ENCODE measurements around the gene CAMKK2. TPM values are rescaled to one million over a fixed set of nuclear protein-coding genes. Genes with fewer than 3 reads are reported as not detected.

The CAMKK2 gene
- total RNA-seq, 1 donor from 2014 or later: 39.3 TPM

GRCh38 chr12:121290410-121290809 lies 6.1 kb downstream of the CAMKK2 start:
- Histone ChIP-seq H3K27ac (no peak overlapping the region), H3K4me3 (no peak overlapping the region), H3K4me1 (peaks cover 32% of the 10 kb centered on the region), H3K9me3 (no peaks in the 10 kb centered on the region), H3K36me3 (no peaks in the 10 kb centered on the region), H3K27me3 (no peaks in the 10 kb centered on the region)
- ATAC-seq (no peak), DNase-seq (no peak)
- intact Hi-C loops (cut with DNase I): no loop called here
- no peak for TF ChIP-seq CTCF (IDR thresholded peaks at IDR 0.05)

DNA sequence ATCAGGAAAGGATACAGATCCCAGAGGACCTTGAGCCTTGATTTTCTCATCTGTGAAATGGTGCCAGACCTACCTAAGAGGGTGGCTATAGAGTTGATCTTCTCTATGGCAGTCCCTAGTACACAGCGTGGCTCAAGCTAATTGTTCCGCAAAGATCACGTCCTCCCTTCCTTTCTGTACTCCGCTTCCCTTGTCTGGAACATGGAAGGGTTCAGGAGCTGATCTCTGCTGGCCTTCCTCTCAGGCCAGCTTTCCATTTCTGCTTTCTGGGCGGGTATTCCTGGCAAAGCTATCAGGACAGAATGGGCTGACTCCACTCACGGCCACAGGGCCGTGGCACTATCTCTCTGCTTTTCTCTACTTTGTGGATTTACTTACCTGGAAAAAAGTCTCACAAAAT lies 6.5 kb downstream of the CAMKK2 start:
- no peak for ATAC-seq
- peaks cover 27% of the 10 kb centered on the region for H3K4me1 ChIP-seq
- no peak for TF ChIP-seq CTCF (IDR thresholded peaks at IDR 0.05)
- no peaks in the 10 kb centered on the region for H3K36me3 ChIP-seq
- no peaks in the 10 kb centered on the region for H3K9me3 ChIP-seq
- H3K4me3 ChIP-seq: no peak overlapping the region
- H3K27me3 ChIP-seq: no peaks in the 10 kb centered on the region
- peak overlapping the region; percentile 48 for H3K27ac ChIP-seq
- intact Hi-C loops (cut with DNase I): no loop called here
- DNase-seq: no peak

GRCh38 chr12:121288986-121289385 lies 7.5 kb downstream of the CAMKK2 start:
- H3K9me3 ChIP-seq: no peaks in the 10 kb centered on the region
- no peaks in the 10 kb centered on the region for H3K36me3 ChIP-seq
- intact Hi-C loops (cut with DNase I): no loop called here
- no peaks in the 10 kb centered on the region for H3K27me3 ChIP-seq
- DNase-seq: peak; percentile 49
- H3K4me1 ChIP-seq: peaks cover 25% of the 10 kb centered on the region
- no peak for TF ChIP-seq CTCF (IDR thresholded peaks at IDR 0.05)
- no peak overlapping the region for H3K4me3 ChIP-seq
- H3K27ac ChIP-seq: peak overlapping the region; percentile 48
- ATAC-seq: no peak

DNA sequence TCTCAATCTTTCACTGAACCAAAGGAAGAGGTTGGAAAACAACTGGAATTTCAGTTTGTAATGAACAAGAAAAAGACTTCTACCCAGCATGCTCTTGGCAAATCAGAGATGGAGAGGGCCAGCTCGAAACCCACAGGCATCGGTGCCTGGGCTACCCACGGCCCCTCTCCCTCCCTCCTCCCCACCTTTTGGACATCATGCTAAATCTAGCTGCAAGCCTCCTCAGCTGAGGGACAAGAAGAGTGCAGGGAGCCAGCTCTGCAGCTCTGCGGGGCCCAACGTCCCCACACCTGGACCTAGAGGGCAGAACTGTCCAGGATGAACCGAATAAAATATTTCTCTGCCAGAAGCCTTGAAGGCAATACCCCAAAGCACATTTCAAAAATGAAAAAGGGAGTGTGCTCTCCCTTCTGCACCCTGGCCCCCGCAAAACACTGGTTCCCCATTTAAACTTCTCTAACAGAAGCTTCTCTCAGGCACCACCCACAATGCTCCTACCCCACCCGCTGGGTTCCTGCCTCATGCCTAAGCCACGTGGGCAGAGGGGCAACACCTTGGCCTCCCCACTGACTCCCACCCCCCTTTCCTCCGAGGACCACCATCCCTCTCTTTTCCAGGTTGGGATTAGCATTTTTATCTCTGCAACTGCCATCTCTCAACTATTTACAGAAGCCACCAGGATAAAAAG lies 8.2 kb downstream of the CAMKK2 start:
- H3K27me3 ChIP-seq: no peaks in the 10 kb centered on the region
- no peaks in the 10 kb centered on the region for H3K9me3 ChIP-seq
- H3K4me1 ChIP-seq: peaks cover 25% of the 10 kb centered on the region
- H3K36me3 ChIP-seq: no peaks in the 10 kb centered on the region
- TF ChIP-seq CTCF (IDR thresholded peaks at IDR 0.05): no peak
- no peak overlapping the region for H3K4me3 ChIP-seq
- ATAC-seq (peak; percentile 74), DNase-seq (peak; percentile 66)
- H3K27ac ChIP-seq: peak overlapping the region; percentile 48
- intact Hi-C loops (cut with DNase I): no loop called here

- ATAC-seq (peak; percentile 37), DNase-seq (no peak)
- no peak for TF ChIP-seq CTCF (IDR thresholded peaks at IDR 0.05)
- peaks cover 25% of the 10 kb centered on the region for H3K4me1 ChIP-seq
- no peaks in the 10 kb centered on the region for H3K27me3 ChIP-seq
- no peak overlapping the region for H3K4me3 ChIP-seq
- no peak overlapping the region for H3K27ac ChIP-seq
- intact Hi-C loops (cut with DNase I): no loop called here
- no peaks in the 10 kb centered on the region for H3K36me3 ChIP-seq
- H3K9me3 ChIP-seq: no peaks in the 10 kb centered on the region
Observed at GRCh38 chr12:121287267-121287954, 9.1 kb downstream of the CAMKK2 start.
